Spleen (tissue), 11 donors: ENCODE results near the gene NOP14. TPM values are rescaled to one million over a fixed set of nuclear protein-coding genes. Genes with fewer than 3 reads are reported as not detected.

Experiments
- DNase-seq: peaks from one replicate; pipeline ENCODE4 v3.0.0-alpha.2; 2020
- H3K27ac ChIP-seq, 8 donors: fragments of 200-600 bp; sonication (generic) in 7 of 8; 1 replicate in 4 of 8; 2 replicates in 4 of 8; pipeline versions ENCODE4 v1.5.0 to v1.8.0; 2016 to 2021; ENCODE audit warnings: inconsistent platforms in 4 of 8, mild to moderate bottlenecking in 4 of 8, moderate library complexity in 1 of 8
- H3K27me3 ChIP-seq, 7 donors: fragments of 200-600 bp; sonication (generic) in 6 of 7; replicated peaks in 1 of 7; 1 replicate in 4 of 7; 2 replicates in 3 of 7; pipeline versions ENCODE4 v1.5.0 to v1.8.0; 2016 to 2021; ENCODE audit warnings: inconsistent platforms in 3 of 7, mild to moderate bottlenecking in 1 of 7
- H3K36me3 ChIP-seq, 6 donors: fragments of 200-600 bp; sonication (generic) in 5 of 6; 1 replicate in 4 of 6; 2 replicates in 2 of 6; pipeline versions ENCODE4 v1.5.0 to v1.8.0; 2016 to 2021; ENCODE audit warnings: inconsistent platforms in 2 of 6
- H3K4me1 ChIP-seq, 6 donors: fragments of 200-600 bp; sonication (generic) in 5 of 6; 1 replicate in 3 of 6; 2 replicates in 3 of 6; pipeline versions ENCODE4 v1.5.0 to v1.8.0; 2016 to 2021; ENCODE audit warnings: inconsistent platforms in 3 of 6
- H3K4me3 ChIP-seq, 8 donors: fragments of 200-600 bp; sonication (generic) in 7 of 8; 1 replicate in 4 of 8; 2 replicates in 4 of 8; pipeline versions ENCODE4 v1.5.0 to v1.8.0; 2016 to 2021; ENCODE audit warnings: inconsistent platforms in 4 of 8, mild to moderate bottlenecking in 4 of 8, moderate library complexity in 2 of 8
- H3K9me3 ChIP-seq, 8 donors: fragments of 200-600 bp; sonication (generic) in 7 of 8; 1 replicate in 4 of 8; 2 replicates in 4 of 8; pipeline versions ENCODE4 v1.5.0 to v1.8.0; 2016 to 2021; ENCODE audit warnings: inconsistent platforms in 4 of 8
- POLR2A ChIP-seq, 3 donors: fragments of 450-650 bp; IDR thresholded peaks; one replicate each; pipeline ENCODE4 v1.5.1; 2017; ENCODE audit warnings: antibody characterized with exemption in 3 of 3, mild to moderate bottlenecking in 1 of 3
- POLR2AphosphoS5 ChIP-seq, 3 donors: sonication (generic); formaldehyde crosslinking; IDR thresholded peaks; one replicate each; pipeline ENCODE4 v1.5.1; 2017; ENCODE audit warnings: antibody characterized with exemption in 3 of 3
- WGBS, 5 donors: extraction: QIAGEN DNeasy Blood & Tissue Kit in 3 of 5; methylation state at CpG; one replicate each; pipeline versions ENCODE4 v1.1.5 to v1.1.7; 2013 to 2018; 5-methylcytosine and 5-hydroxymethylcytosine counted together
- intact Hi-C: fragments of 100-400 bp; cut with DNase I; formaldehyde crosslinking; loops from one replicate; pipeline ENCODE4 v1.15.0; 2023; ENCODE audit warnings: low total_unique reads
- polyA plus RNA-seq, 3 donors: library from polyadenylated mRNA; stranded (reverse); fragments of 200-250 nt; gene quantifications; one replicate each; pipeline ENCODE4 v1.2.1, GENCODE V29; 2013
- total RNA-seq, 7 donors: library from RNA; depleted of rRNA in 3 of 7; stranded (reverse); fragments of >200 nt in 3 of 7; fragmentation: NEBNext Ultra II Directional in 4 of 7; extraction: Animal tissue kit (Norgen Biotek cat#: 25700) in 4 of 7; gene quantifications; one replicate each; pipeline versions ENCODE4 v1.1.0 to v1.2.1, GENCODE V29; 2016 to 2021
- TF ChIP-seq, protein P1 (sequence below), 11 experiments: fragments of 200-600 bp in 7 of 11; fragments of 450-650 bp in 4 of 11; sonication (generic) in 4 of 11; IDR thresholded peaks in 8 of 11; conservative IDR thresholded peaks in 3 of 11; 1 replicate in 7 of 11; 2 replicates in 4 of 11; pipeline versions ENCODE4 v1.4.0 to v1.8.0; 2016 to 2021; ENCODE audit warnings: antibody characterized with exemption in 11 of 11, inconsistent platforms in 4 of 11, mild to moderate bottlenecking in 1 of 11
- donor health status: healthy with polysubstance abuse.
- donor health status: DM: no; HTN: no; CAD: no; lungs with moderate emphysema.
- donor health status: DM: no; HTN: no; CAD: no.
- donor health status: Bipolar disorder and iron deficiency.
- donor health status: healthy.
- donor health status: DM: no; HTN: no; CAD: no.
- donor health status: DM: yes; HTN: yes; CAD: no.

NOP14 gene
- total and polyA plus RNA-seq, 10 donors, result 10.2 to 30.5 (median 22.1) TPM

DNA sequence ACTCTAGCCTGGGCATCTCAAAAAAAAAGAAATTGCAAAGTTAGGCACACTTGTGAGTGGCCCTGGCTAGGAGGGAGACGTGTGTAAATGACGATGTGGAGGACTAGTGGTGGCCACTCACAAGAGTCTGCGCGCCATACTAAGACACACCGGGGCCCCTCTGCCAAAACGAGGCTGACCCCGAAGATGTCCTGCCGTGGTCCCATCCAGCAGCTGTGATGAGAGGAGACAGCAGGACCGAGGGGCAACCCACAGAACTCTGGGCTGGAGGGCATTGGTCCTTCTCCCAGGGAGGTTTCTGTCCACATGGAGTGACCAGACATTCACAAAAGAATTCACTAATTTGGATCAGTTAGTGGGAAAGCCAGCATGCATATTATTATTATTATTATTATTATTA is 47.4 kb downstream of the NOP14 start:
- TF ChIP-seq POLR2A (IDR thresholded peaks at IDR 0.05) (no peak), POLR2AphosphoS5 (IDR thresholded peaks at IDR 0.05) (peak in 1 of 3 donors; percentile 12)
- TF ChIP-seq, protein P1, sequence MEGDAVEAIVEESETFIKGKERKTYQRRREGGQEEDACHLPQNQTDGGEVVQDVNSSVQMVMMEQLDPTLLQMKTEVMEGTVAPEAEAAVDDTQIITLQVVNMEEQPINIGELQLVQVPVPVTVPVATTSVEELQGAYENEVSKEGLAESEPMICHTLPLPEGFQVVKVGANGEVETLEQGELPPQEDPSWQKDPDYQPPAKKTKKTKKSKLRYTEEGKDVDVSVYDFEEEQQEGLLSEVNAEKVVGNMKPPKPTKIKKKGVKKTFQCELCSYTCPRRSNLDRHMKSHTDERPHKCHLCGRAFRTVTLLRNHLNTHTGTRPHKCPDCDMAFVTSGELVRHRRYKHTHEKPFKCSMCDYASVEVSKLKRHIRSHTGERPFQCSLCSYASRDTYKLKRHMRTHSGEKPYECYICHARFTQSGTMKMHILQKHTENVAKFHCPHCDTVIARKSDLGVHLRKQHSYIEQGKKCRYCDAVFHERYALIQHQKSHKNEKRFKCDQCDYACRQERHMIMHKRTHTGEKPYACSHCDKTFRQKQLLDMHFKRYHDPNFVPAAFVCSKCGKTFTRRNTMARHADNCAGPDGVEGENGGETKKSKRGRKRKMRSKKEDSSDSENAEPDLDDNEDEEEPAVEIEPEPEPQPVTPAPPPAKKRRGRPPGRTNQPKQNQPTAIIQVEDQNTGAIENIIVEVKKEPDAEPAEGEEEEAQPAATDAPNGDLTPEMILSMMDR (IDR thresholded peaks at IDR 0.05 in 8 of 11, conservative IDR thresholded peaks at IDR 0.05 in 3 of 11), result no peak
- Histone ChIP-seq H3K4me1 (peaks cover 0 to 28% (median 0%) of the 10 kb centered on the region in 6 donors), H3K27me3 (no peaks in the 10 kb centered on the region), H3K27ac (no peak overlapping the region), H3K4me3 (no peak overlapping the region), H3K9me3 (no peaks in the 10 kb centered on the region), H3K36me3 (peaks cover 0 to 96% (median 61%) of the 10 kb centered on the region in 6 donors)
- WGBS, 5 donors, result 78 to 92% (median 89%) methylated on average over 9 of the region's 9 CpGs
- DNase-seq, result no peak
- intact Hi-C loops, result no loop called here

DNA sequence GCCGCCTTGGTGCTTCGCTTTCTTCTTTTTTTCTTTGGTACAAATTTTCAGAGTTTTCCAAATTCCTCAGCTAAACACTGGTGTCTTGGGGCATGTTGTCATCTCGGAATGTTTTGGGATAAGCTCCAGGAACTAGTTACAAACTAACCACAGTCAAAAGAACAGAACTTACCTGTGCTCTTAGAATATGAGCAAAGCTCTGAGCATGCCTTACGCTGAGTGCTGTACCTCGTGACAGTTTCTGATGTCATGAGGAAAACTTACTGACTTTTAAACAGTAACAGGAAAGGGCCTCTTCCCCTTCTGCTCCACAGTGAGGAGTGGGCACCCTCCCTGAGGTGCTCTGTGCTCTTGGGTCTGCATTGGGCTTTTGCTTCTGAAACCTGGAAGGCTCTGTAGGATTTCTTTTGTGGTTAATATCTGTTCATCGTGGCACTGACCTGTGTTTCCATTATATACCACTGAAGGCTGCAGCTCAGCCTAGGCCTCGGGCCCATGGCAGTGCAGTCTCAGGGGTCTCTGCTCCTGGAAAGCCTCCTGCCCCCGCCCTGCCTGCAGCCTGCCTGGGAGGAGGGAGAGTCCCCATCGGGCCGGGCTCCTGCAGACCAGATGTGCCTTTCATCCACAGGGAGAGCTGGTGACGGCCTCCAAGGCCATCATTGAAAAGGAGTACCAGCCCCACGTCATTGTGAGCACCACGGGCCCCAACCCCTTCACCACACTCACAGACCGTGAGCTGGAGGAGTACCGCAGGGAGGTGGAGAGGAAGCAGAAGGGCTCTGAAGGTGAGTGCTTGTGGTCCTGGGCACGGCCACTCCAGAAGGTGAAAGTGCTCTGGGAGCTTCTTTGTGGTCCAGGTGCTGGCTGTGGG is 48.7 kb downstream of the NOP14 start:
- 50 to 70% (median 60%) methylated on average over 13 to 16 of the region's 16 CpGs for WGBS, 5 donors
- DNase-seq, result no peak
- peak overlapping the region in 2 of 8 donors; percentile 7 to 14 for H3K27ac ChIP-seq

DNA sequence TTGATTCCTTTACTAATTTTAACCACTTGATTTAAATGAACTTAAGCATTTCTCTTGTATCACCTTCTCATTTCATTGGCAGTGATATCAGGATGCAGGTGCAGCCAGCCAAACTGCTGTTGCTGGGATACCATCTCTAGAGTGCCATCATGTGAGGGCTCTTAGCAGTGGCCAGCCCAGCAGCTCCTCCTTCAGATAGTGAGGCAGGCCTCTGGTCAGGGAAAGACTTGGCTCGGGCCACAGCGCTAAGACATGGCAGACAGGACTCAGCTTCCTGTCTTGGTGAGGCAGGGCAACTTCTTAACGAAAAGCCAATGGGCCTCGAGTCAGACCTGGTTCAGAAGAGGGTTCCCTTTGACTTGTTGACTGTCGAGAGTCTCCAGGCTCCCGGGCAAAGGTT is 50.0 kb downstream of the NOP14 start:
- 79 to 94% (median 91%) methylated on average over 5 to 6 of the region's 6 CpGs for WGBS, 5 donors
- intact Hi-C loops, result no loop called here
- H3K4me3 ChIP-seq, result no peak overlapping the region
- peaks cover 0 to 34% (median 5%) of the 10 kb centered on the region in 6 donors for H3K4me1 ChIP-seq
- H3K36me3 ChIP-seq, result peaks cover 0 to 100% (median 87%) of the 10 kb centered on the region in 6 donors
- H3K27me3 ChIP-seq, result no peaks in the 10 kb centered on the region
- no peak for TF ChIP-seq POLR2A (IDR thresholded peaks at IDR 0.05)
- no peak for TF ChIP-seq POLR2AphosphoS5 (IDR thresholded peaks at IDR 0.05)
- TF ChIP-seq, protein P1 (IDR thresholded peaks at IDR 0.05 in 8 of 11, conservative IDR thresholded peaks at IDR 0.05 in 3 of 11), result no peak
- DNase-seq, result no peak
- H3K9me3 ChIP-seq, result no peaks in the 10 kb centered on the region
- H3K27ac ChIP-seq, result no peak overlapping the region

More for the DNA sequence above, 48.7 kb downstream of the NOP14 start:
- Histone ChIP-seq H3K4me3 (no peak overlapping the region), H3K9me3 (no peaks in the 10 kb centered on the region), H3K36me3 (peaks cover 0 to 100% (median 73%) of the 10 kb centered on the region in 6 donors), H3K27me3 (no peaks in the 10 kb centered on the region), H3K4me1 (peaks cover 0 to 34% (median 2%) of the 10 kb centered on the region in 6 donors)
- intact Hi-C loops, result no loop called here
- peak in 2 of 3 donors; percentile 13 to 47 for TF ChIP-seq POLR2AphosphoS5 (IDR thresholded peaks at IDR 0.05)
- no peak for TF ChIP-seq POLR2A (IDR thresholded peaks at IDR 0.05)
- TF ChIP-seq, protein P1 (IDR thresholded peaks at IDR 0.05 in 8 of 11, conservative IDR thresholded peaks at IDR 0.05 in 3 of 11), result no peak

DNA sequence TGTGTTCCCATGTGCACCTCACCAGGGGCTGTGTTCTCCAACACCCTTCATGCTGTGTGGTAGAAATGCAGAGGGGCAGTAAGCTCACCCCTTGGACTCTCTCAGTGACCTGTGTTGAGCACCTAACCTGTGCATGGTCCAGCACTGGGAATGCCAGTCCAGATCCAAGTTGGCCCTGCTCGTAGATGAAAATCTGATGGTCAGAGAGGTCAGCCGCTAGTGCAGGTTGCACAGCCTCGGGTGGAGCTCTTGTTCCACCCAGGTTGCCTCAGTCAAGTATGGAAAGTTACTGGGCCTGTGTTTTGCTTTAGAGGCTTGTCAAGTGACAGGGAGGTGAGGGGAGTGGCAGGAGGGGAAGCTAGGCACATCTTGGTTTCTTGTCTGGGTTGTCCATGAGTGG is 51.3 kb downstream of the NOP14 start:
- TF ChIP-seq, protein P1 (IDR thresholded peaks at IDR 0.05 in 8 of 11, conservative IDR thresholded peaks at IDR 0.05 in 3 of 11), result no peak
- TF ChIP-seq POLR2AphosphoS5 (IDR thresholded peaks at IDR 0.05), result peak in 1 of 3 donors; percentile 12
- H3K4me1 ChIP-seq, result peaks cover 0 to 30% (median 5%) of the 10 kb centered on the region in 6 donors
- WGBS, 5 donors, result 90 to 100% (median 93%) methylated on average over 3 of the region's 3 CpGs
- DNase-seq, result no peak
- H3K27ac ChIP-seq, result no peak overlapping the region
- intact Hi-C loops, result no loop called here
- no peaks in the 10 kb centered on the region for H3K9me3 ChIP-seq
- no peak overlapping the region for H3K4me3 ChIP-seq
- peaks cover 0 to 100% (median 95%) of the 10 kb centered on the region in 6 donors for H3K36me3 ChIP-seq
- H3K27me3 ChIP-seq, result no peaks in the 10 kb centered on the region
